Natural killer cell (primary cell): ENCODE measurements around the gene SEMA3A. TPM values are rescaled to one million over a fixed set of nuclear protein-coding genes. Genes with fewer than 3 reads are reported as not detected.

Experiments
- ATAC-seq, 3 donors: fragments of 150-1000 bp in 2 of 3; fragments of 200-7000 bp in 1 of 3; cut with Tn5 transposase; 1 replicate in 1 of 3; 2 replicates in 2 of 3; pipeline ENCODE4 v1.10.0; 2021; ENCODE audit warnings: mild to moderate bottlenecking in 2 of 3, moderate library complexity in 2 of 3
- DNase-seq, 2 donors: peaks; one replicate each; pipeline versions ENCODE4 v3.0.0 to v3.0.0-alpha.2; 2013 to 2021; ENCODE audit warnings: mixed read lengths in 1 of 2
- H3K27ac ChIP-seq: one replicate; pipeline ENCODE4 v1.5.1; 2013; ENCODE audit warnings: mild to moderate bottlenecking, low read length
- H3K27me3 ChIP-seq: one replicate; pipeline ENCODE4 v1.6.1; 2013; ENCODE audit warnings: low read length; ENCODE audit not compliant: control insufficient read depth, insufficient read depth
- H3K36me3 ChIP-seq: one replicate; pipeline ENCODE4 v1.6.1; 2013; ENCODE audit warnings: low read length; ENCODE audit not compliant: control insufficient read depth, insufficient read depth
- H3K4me1 ChIP-seq: one replicate; pipeline ENCODE4 v1.6.1; 2013; ENCODE audit warnings: low read length; ENCODE audit not compliant: control insufficient read depth, insufficient read depth
- H3K4me3 ChIP-seq: one replicate; pipeline ENCODE4 v1.5.1; 2013; ENCODE audit warnings: low read length
- H3K9me3 ChIP-seq: one replicate; pipeline ENCODE4 v1.6.1; 2013; ENCODE audit warnings: low read length; ENCODE audit not compliant: control insufficient read depth, insufficient read depth
- H3K27ac Mint-ChIP-seq, 2 donors: one replicate each; pipeline ENCODE4 v1.8.0; 2022; ENCODE audit warnings: mild to moderate bottlenecking in 2 of 2, mixed read lengths in 2 of 2, moderate library complexity in 1 of 2
- H3K27me3 Mint-ChIP-seq, 2 donors: one replicate each; pipeline ENCODE4 v1.8.0; 2022; ENCODE audit warnings: low read depth in 2 of 2, mixed read lengths in 2 of 2
- H3K36me3 Mint-ChIP-seq: one replicate; pipeline ENCODE4 v1.8.0; 2022; ENCODE audit warnings: mixed read lengths
- H3K4me1 Mint-ChIP-seq, 2 donors: one replicate each; pipeline ENCODE4 v1.8.0; 2022; ENCODE audit warnings: mixed read lengths in 2 of 2
- H3K4me3 Mint-ChIP-seq: one replicate; pipeline ENCODE4 v1.8.0; 2022; ENCODE audit warnings: mild to moderate bottlenecking, moderate library complexity, mixed read lengths
- H3K9me3 Mint-ChIP-seq, 2 donors: one replicate each; pipeline ENCODE4 v1.8.0; 2022; ENCODE audit warnings: mixed read lengths in 2 of 2
- WGBS: methylation state at CpG from one replicate; pipeline ENCODE4 v1.1.7; 2013; ENCODE audit warnings: missing lambda C conversion rate; ENCODE audit not compliant: insufficient coverage; 5-methylcytosine and 5-hydroxymethylcytosine counted together
- intact Hi-C: fragments of 100-400 bp; cut with micrococcal nuclease; formaldehyde crosslinking; loops from one replicate; pipeline ENCODE4 v1.14.2; 2022
- total RNA-seq, 4 donors: library from RNA; stranded (reverse); fragments of 120-200 nt in 1 of 4; gene quantifications; one replicate each; pipeline versions ENCODE4 v1.2.3 to v1.2.4, GENCODE V29; 2013 to 2022
- TF ChIP-seq, protein P1 (sequence below): fragments of 200-600 bp; IDR thresholded peaks from one replicate; pipeline ENCODE4 v1.8.0; 2022; ENCODE audit warnings: antibody characterized with exemption

Gene SEMA3A
- total RNA-seq, 3 donors from 2014 or later (not counting 1 experiment from before 2014, with no cell fraction given) = 0.13 to 0.21 TPM; not detected in 1

DNA sequence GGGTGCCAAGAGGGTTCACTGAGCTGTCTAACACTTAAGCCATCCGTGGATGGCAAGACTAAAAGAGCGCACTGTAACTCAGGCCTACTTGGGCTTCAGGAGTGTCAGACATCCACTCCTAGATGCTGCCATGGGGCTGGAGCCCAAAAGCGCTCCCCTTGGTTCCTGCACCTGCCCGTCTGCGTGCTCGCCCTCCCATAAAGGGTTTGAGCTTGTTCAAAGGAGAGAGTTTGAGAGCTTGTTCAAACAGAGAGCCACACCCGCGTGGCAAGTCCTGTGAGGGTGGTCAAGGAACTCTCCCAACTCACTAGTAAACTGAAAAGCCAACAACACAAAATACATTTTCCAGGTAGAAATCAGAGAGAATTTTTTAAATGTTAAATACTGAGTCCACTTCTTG lies 256.7 kb downstream of the SEMA3A start:
- 93% methylated on average over 8 of the region's 8 CpGs for WGBS
- Histone ChIP-seq H3K4me3 (no peak overlapping the region), H3K4me1 (no peaks in the 10 kb centered on the region), H3K27ac (no peak overlapping the region), H3K27me3 (no peaks in the 10 kb centered on the region), H3K36me3 (no peaks in the 10 kb centered on the region), H3K9me3 (no peaks in the 10 kb centered on the region)
- no peak overlapping the region for H3K4me3 Mint-ChIP-seq
- TF ChIP-seq, protein P1, sequence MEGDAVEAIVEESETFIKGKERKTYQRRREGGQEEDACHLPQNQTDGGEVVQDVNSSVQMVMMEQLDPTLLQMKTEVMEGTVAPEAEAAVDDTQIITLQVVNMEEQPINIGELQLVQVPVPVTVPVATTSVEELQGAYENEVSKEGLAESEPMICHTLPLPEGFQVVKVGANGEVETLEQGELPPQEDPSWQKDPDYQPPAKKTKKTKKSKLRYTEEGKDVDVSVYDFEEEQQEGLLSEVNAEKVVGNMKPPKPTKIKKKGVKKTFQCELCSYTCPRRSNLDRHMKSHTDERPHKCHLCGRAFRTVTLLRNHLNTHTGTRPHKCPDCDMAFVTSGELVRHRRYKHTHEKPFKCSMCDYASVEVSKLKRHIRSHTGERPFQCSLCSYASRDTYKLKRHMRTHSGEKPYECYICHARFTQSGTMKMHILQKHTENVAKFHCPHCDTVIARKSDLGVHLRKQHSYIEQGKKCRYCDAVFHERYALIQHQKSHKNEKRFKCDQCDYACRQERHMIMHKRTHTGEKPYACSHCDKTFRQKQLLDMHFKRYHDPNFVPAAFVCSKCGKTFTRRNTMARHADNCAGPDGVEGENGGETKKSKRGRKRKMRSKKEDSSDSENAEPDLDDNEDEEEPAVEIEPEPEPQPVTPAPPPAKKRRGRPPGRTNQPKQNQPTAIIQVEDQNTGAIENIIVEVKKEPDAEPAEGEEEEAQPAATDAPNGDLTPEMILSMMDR = no peak
- intact Hi-C loops = no loop called here
- H3K27me3 Mint-ChIP-seq = no peaks in the 10 kb centered on the region
- no peaks in the 10 kb centered on the region for H3K4me1 Mint-ChIP-seq
- ATAC-seq = no peak
- H3K36me3 Mint-ChIP-seq = no peaks in the 10 kb centered on the region
- H3K9me3 Mint-ChIP-seq = peaks cover 0 to 2% of the 10 kb centered on the region in 2 donors
- H3K27ac Mint-ChIP-seq = no peak overlapping the region
- DNase-seq = no peak

DNA sequence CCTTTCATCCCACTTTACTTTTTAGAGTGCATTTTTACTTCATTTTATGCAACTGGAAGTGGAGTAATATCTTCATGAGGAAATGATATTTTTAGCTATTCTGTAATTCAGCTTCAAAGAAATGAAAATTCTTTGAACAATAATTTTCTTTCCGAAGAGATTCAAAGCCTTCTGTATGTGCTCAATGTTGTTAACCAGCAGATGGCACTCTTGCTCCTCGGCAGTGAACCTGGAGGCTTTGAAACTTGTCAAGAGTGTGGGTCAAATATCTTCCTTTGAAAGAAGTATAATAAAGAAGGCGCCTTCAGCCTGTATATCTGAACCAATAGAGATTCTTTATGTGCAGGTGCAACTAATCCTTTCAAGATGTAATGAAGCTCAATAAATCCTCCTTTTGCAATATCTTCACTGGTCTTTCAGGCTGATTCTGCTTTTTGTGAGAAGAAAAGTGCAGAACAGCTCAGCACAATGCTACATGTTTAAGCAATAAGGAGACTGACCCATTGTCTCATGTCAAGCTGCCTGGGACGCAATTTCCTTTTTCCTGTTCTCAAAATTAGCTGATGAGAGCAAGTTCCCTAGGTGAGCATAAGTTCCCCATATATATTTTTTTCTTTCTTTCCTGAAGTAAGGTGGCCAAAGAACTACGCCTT lies 258.4 kb downstream of the SEMA3A start:
- no peak overlapping the region for H3K4me3 Mint-ChIP-seq
- Histone ChIP-seq H3K27ac (no peak overlapping the region), H3K4me1 (no peaks in the 10 kb centered on the region), H3K36me3 (no peaks in the 10 kb centered on the region), H3K4me3 (no peak overlapping the region), H3K9me3 (no peaks in the 10 kb centered on the region), H3K27me3 (no peaks in the 10 kb centered on the region)
- no peaks in the 10 kb centered on the region for H3K36me3 Mint-ChIP-seq
- no peaks in the 10 kb centered on the region for H3K4me1 Mint-ChIP-seq
- TF ChIP-seq, protein P1 = peak; percentile 25
- 41% methylated on average over 5 of the region's 5 CpGs for WGBS
- DNase-seq = peak in 1 of 2 donors; percentile 72
- ATAC-seq = no peak
- no peaks in the 10 kb centered on the region for H3K27me3 Mint-ChIP-seq
- H3K27ac Mint-ChIP-seq = no peak overlapping the region
- peaks cover 0 to 2% of the 10 kb centered on the region in 2 donors for H3K9me3 Mint-ChIP-seq
- intact Hi-C loops = no loop called here

DNA sequence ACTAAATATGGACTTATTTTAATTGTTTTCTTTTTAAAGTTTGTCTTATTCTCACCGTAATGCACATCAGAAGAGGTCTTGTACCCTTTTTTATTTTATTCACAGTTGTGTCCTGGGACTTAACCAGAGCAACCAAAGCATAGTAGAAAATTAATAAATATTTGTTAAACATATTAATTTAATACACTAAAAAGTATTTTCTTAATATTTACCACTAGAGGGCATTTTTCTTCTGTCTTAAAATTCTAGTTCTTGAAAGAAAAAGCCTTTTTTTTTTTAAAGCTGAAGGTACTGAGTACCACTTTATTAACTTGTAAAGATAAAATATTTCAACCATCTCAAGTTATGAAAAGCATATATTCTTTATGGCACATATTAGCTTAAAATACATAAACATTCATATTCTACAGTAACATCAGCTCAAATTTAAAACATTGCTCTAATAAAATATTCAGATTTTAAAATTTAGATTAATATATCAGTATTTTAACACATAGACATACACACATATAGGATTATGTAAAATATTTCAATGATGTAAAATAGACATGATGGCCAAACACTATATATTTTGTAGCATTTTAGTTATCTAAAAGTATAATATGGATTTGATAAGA lies 260.4 kb downstream of the SEMA3A start:
- no peaks in the 10 kb centered on the region for H3K4me1 Mint-ChIP-seq
- no peak overlapping the region for H3K27ac Mint-ChIP-seq
- WGBS = no CpG with 5 or more reads among the region's 1 CpG
- Histone ChIP-seq H3K36me3 (no peaks in the 10 kb centered on the region), H3K9me3 (no peaks in the 10 kb centered on the region), H3K4me1 (no peaks in the 10 kb centered on the region), H3K27me3 (no peaks in the 10 kb centered on the region), H3K27ac (no peak overlapping the region), H3K4me3 (no peak overlapping the region)
- ATAC-seq (no peak), DNase-seq (no peak)
- H3K4me3 Mint-ChIP-seq = no peak overlapping the region
- no peaks in the 10 kb centered on the region for H3K36me3 Mint-ChIP-seq
- H3K27me3 Mint-ChIP-seq = no peaks in the 10 kb centered on the region
- TF ChIP-seq, protein P1 = no peak
- H3K9me3 Mint-ChIP-seq = no peaks in the 10 kb centered on the region
- intact Hi-C loops = no loop called here
